GM19395 (cell line): Measurements from ENCODE around the gene SLC25A43.
"Not testable (repeated sequence)": the region's sequence is repeated elsewhere in the genome, so short reads cannot be mapped to it uniquely, and the experiment has no call there.

Experiments
- ATAC-seq: cut with Tn5 transposase; IDR thresholded peaks from one replicate; pipeline ENCODE4 v1.9.1; 2021; ENCODE audit warnings: mild to moderate bottlenecking, moderate library complexity; ENCODE audit not compliant: unreplicated experiment

Gene SLC25A43

GRCh38 chrX:119467433-119467832 lies 68.3 kb downstream of the SLC25A43 start:
- ATAC-seq, result no peak

DNA sequence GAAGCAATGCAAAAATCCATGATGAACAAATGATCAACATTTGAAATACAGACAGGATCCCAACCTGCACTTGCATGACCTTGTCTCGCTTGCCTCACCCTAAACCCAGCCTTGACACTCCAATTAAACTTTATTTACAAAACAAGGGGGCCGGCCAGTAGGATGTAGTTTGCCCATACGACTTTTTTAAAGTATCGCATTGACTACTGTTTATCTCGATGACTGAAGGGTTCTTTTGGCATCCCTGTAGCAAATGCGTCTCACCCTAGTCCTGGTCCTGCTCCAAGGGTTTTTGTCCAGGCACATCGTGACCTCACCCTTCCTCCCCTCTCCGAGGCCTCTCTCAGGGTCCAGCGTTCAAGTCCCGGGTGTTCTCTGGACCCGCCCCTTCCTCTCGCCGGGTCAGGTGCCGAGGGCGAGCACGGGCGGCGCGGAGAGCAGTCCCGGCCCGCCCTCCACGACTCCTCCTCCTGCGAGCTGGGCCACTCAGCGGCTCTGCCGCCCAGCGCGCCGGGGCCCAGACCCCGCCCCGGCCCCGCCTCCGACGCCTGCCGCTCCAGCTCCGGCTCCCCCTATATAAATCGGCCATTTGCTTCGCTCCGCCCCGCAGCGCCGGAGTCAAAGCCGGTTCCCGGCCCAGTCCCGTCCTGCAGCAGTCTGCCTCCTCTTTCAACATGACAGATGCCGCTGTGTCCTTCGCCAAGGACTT lies 68.9 kb downstream of the SLC25A43 start, which contains the start of gene SLC25A5:
Gene SLC25A5, plus strand, starts transcription at position 603 of the 709 bp plus-strand sequence. Its CDS starts 72 bp downstream, at position 675.
- peak; percentile 78 for ATAC-seq

GRCh38 chrX:119468551-119469312 lies 69.6 kb downstream of the SLC25A43 start:
- peak; percentile 69 for ATAC-seq

DNA sequence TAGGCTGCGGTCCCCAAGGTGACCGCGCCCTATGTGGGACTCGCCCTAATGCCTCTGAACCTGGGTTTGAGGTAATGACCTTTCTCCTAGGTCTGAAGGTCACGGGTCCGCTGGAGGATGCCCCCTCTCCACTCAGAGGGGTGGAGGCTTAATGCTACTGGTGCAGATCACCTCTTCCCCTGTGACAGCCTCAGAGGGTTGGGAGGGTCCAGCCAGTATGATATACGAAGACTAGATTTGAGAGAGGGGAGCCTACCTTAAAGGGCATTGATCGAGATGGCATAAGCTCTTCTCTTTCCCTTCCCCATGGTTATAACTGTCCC lies 70.1 kb downstream of the SLC25A43 start:
- ATAC-seq, result no peak

GRCh38 chrX:119474615-119475388 lies 75.7 kb downstream of the SLC25A43 start:
- no peak for ATAC-seq

DNA sequence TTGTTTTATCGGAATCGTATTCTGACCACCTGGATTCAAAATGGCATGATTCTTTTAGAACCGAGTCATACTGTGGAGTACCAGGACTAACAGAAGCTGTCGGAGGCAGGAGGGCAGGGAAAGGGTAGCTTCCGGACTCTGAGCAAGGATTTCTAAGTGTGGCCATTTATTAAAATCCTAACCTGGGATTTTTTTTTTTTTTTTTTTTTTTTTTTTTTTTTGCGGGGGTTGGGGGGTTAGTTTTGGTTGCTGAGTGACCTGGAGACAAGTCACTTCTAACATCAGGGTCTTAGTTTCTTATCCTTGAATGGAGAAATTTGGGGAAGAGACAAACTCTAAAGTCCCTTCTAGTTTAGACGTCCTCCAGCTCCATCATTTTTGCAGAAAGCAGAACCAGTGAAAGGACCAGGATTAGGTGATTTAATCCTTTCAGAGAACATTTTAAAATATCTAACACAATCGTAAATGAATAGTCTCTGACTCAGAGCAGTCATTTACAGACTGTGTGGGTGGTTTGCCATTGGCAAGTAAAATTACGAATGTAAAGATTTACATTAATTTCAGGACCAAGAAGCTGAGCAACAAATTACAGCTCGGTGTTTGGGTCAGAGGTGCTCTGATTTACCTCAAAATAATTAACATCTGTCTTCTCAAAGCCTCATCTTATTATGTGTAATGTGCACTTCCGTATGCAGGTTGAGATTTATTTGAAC lies 76.4 kb downstream of the SLC25A43 start:
- no peak for ATAC-seq

GRCh38 chrX:119477812-119478232 lies 78.7 kb downstream of the SLC25A43 start:
- ATAC-seq, result no peak

DNA sequence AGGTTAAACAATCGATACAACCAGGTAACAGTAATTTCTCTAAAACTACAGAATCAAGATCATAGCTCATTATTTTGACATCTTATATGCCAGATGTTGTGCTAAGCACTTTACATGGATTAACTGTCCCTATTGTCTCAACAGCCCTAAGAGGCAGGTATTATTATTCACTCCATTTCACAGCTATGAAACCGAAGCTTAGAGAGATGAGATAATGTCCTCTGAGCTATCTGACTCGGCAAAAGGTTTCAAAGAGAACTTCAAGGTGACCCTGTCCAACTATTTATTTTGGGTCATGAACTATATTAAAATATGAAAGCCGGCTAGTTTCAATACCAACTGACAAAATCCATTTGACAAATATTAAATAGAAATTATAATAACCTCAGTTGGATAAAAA lies 79.4 kb downstream of the SLC25A43 start:
- no peak for ATAC-seq

GRCh38 chrX:119479845-119480244 lies 80.7 kb downstream of the SLC25A43 start:
- no peak for ATAC-seq

GRCh38 chrX:119481323-119481801 lies 82.2 kb downstream of the SLC25A43 start:
- no peak for ATAC-seq

DNA sequence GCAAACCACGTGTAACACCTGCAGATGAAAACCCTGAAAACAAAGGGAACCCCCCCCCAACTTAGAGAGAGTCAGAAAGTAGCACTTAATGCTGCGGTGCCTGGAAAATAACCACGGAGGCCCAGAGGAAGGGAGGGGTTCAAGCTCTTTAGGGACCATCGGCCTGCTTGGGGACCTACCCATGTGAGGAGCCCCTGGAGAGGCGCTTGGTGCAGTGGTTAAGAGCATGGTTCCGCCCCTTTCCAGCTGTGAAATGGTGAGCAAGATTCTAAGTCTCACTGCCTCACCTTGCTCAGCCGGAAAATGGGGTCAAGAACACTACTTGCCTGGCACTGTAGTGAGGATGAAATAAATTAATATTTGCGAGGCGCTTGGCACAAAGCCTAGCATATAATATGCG lies 82.9 kb downstream of the SLC25A43 start:
- ATAC-seq, result peak; percentile 29

DNA sequence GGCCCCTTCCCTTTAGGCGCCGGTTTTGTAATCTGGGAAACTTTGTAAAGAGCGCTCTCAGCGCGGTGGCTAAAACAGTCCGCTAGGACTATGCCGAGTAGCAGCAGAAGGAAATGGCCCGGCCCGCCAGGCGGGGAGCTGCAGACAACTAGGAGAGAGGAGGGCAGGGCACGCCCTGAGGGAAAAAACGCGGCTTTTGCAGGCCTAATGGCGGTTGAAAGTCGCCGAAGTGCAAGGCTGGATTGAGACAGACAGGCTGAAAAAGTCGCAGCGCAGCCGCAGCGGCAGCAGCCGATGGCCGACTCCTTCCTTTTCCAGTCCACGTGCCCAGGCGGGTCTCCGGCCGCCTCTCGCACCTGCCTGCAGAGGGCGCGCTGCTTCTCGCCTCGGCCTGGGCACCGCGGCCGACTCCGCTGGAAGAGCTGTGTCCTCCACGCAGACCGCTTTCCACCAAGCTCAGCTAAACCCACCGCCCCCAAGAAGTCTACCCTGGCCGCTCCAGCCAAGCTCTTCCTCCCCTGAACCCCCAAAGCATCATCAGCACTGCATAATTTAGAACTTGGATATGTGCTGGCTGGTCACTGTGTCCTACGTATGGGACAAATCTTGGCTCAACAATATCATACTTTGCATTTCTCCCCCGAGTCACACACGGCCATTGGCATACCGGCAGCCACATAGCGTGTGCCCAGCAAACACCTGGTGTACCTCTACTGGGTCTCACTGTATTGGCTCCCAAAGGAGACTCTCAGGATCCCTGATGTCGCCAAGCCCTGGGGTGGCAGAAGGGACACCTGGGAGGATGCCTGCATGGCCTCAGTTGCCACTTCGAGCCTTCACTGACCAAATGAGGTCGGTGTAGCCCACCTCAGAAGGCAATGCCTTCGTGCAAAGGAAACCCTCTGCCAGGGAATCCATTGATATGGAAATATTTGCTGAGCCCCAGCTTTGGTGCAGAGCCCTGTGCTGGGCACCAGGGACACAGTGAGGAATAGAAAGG lies 83.6 kb downstream of the SLC25A43 start:
- ATAC-seq, result peak; percentile 92

DNA sequence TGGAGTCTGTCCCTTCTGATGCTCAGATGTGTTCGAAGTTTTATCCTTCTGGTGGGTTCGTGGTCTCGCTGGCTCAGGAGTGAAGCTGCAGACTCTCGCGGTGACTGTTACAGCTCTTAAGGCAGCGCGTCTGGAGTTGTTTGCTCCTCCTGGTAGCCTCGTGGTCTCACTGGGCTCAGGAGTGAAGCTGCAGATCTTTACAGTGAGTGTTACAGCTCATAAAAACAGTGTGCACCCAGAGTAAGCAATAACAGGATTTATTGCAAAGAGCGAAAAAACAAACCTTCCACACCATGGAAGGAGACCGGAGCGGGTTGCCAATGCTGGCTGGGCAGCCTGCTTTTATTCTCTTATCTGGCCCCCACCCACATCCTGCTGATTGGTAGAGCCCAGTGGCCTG lies 87.6 kb downstream of the SLC25A43 start:
- ATAC-seq, result no peak

GRCh38 chrX:119487766-119488165 lies 88.6 kb downstream of the SLC25A43 start:
- ATAC-seq, result not testable (repeated sequence)

GRCh38 chrX:119488749-119489148 lies 89.6 kb downstream of the SLC25A43 start:
- ATAC-seq, result no peak

DNA sequence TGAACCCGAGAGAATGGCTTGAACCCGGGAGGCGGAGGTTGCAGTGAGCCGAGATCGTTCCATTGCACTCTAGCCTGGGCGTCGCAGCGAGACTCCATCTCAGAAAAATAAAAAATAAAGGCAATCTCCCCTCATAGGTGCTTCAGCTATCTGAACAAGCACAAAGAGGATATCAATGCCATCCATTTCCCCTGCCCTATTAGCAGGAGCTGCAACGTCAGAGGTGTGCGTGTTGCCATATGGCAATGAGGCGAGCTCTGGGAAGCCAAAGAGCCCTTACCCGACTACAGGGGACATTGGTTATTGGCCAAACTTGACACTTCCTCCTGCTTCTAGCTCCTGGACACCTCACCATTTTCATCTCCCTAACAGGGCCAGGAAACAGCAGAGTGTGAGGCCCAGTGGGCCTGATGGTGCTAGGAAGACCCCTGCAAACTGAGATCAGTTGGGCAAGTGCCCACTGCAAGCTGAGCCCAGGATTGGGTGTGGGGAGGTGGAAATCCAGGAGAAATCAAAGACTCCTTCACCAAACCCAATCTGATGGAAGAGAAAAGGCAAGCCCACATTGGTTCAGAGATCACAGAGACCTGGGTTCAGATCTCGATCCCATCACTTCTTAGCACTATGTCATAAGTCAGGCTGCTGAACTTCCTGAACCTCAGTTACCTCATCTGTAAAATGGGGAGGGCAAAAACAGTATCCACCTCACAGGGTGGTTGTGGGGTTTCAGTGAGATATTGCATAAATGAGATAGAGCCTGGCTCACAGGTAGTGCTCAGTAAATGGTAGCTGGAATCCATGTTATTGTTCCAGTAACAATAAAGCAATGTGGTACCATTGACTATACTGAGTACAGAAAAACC lies 90.3 kb downstream of the SLC25A43 start:
- no peak for ATAC-seq

DNA sequence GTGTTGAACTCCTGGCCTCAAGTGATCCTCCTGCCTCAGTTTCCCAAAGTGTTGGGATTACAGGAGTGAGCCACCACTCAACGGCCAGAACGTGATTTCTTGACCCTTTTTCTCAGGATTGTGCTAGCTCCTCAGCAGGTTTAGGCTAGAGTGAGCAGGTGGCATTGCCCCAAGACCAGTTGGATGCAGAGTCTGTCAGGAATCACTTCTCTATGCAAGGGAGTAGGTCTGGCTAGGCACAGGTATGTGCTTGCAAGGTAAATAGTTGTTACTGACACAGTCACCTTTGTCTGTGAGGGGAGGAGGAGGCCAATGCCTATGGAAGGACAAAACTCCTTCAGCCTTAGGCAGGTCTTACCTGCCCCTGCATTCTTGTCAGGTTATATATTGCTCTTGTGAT lies 93.3 kb downstream of the SLC25A43 start:
- no peak for ATAC-seq

- ATAC-seq, result not testable (repeated sequence)
These were observed 94.8 kb downstream of the SLC25A43 start for GRCh38 chrX:119493851-119494495.
